K562 (cell line): ENCODE data around the gene STYXL1. TPM values are rescaled to one million over a fixed set of nuclear protein-coding genes. Genes with fewer than 3 reads are reported as not detected.

Experiments
- ARID3A ChIP-seq: IDR thresholded peaks from 2 replicates; pipeline ENCODE4 v1.6.1; 2012; ENCODE audit warnings: low read depth, low read length, improper control_type of control experiment, borderline replicate concordance
- ATF3 ChIP-seq, 2 experiments: fragments of 450-650 bp in 1 of 2; sonication (generic) in 1 of 2; formaldehyde crosslinking in 1 of 2; IDR thresholded peaks in 1 of 2; conservative IDR thresholded peaks in 1 of 2; 2 replicates each; pipeline versions ENCODE4 v1.6.1 to v1.8.1; 2016 to 2023; ENCODE audit warnings: mild to moderate bottlenecking in 2 of 2, moderate library complexity in 2 of 2, inconsistent platforms in 1 of 2, missing genetic modification reagents in 1 of 2
- CTCFL ChIP-seq: IDR thresholded peaks from 2 replicates; pipeline ENCODE4 v1.6.1; 2011; ENCODE audit warnings: borderline replicate concordance, low read depth, mild to moderate bottlenecking, moderate library complexity, low read length; ENCODE audit not compliant: insufficient read depth, poor library complexity, severe bottlenecking
- DDX20 ChIP-seq: fragments of 450-650 bp; IDR thresholded peaks from 2 replicates; pipeline ENCODE4 v1.6.1; 2016; ENCODE audit warnings: missing genetic modification characterization, low read depth, mild to moderate bottlenecking, missing compliant biosample characterization, moderate library complexity
- HMGXB4 ChIP-seq: sonication (generic); formaldehyde crosslinking; IDR thresholded peaks from 2 replicates; pipeline ENCODE4 v1.8.1; 2023; ENCODE audit warnings: mild to moderate bottlenecking, missing genetic modification reagents
- ID3 ChIP-seq, 2 experiments: fragments of 250-450 bp in 1 of 2; fragments of 450-650 bp in 1 of 2; sonication (Bioruptor Pico) in 1 of 2; IDR thresholded peaks; 2 replicates each; pipeline versions ENCODE4 v1.6.1 to v1.8.0; 2016 to 2021; ENCODE audit warnings: mild to moderate bottlenecking in 2 of 2, moderate library complexity in 2 of 2, missing compliant biosample characterization in 1 of 2, missing genetic modification characterization in 1 of 2
- SRF ChIP-seq, 2 experiments: fragments of 250-450, 450-650 bp in 1 of 2; sonication (Bioruptor Pico) in 1 of 2; sonication (generic) in 1 of 2; formaldehyde crosslinking; IDR thresholded peaks; 2 replicates each; pipeline versions ENCODE4 v1.5.0 to v1.5.1; 2020 to 2022; ENCODE audit warnings: mild to moderate bottlenecking in 1 of 2, missing genetic modification reagents in 1 of 2
- TEAD1 ChIP-seq, 2 experiments: fragments of 450-650 bp in 1 of 2; sonication (generic) in 1 of 2; formaldehyde crosslinking; IDR thresholded peaks; 2 replicates each; pipeline versions ENCODE4 v1.4.0 to v1.8.0; 2020 to 2022; ENCODE audit warnings: mild to moderate bottlenecking in 2 of 2, missing genetic modification reagents in 1 of 2
- TRIM25 ChIP-seq: fragments of 450-650 bp; IDR thresholded peaks from 2 replicates; pipeline ENCODE4 v1.7.0; 2016; ENCODE audit warnings: borderline replicate concordance
- ZNF436 ChIP-seq: fragments of 250-450, 450-650 bp; sonication (Bioruptor Pico); formaldehyde crosslinking; IDR thresholded peaks from 2 replicates; pipeline ENCODE4 v1.7.0; 2020; ENCODE audit warnings: mild to moderate bottlenecking
- ZNF511 ChIP-seq: sonication (generic); formaldehyde crosslinking; IDR thresholded peaks from 2 replicates; pipeline ENCODE4 v1.8.0; 2022; ENCODE audit warnings: mild to moderate bottlenecking, missing genetic modification reagents
- ZNF589 ChIP-seq: fragments of 200-800 bp; sonication (Bioruptor generic); IDR thresholded peaks from 2 replicates; pipeline ENCODE4 v1.6.1; 2016; ENCODE audit warnings: low read depth, missing genetic modification characterization, missing compliant biosample characterization
- polyA plus RNA-seq, 8 experiments: library from polyadenylated mRNA; depleted of rRNA in 4 of 8; stranded (reverse) in 5 of 8; unstranded in 3 of 8; fragments of >200 nt; fragmentation: Nextera tagmentation in 2 of 8; fragmentation: Illumina TruSeq in 1 of 8; extraction: Ambion mirVana in 2 of 8; extraction: Trizol in 1 of 8; gene quantifications; 2 replicates each; pipeline versions ENCODE4 v1.2.1 to v1.2.3, GENCODE V29; 2011 to 2014; ENCODE audit warnings: inconsistent platforms in 1 of 8, missing spikeins in 1 of 8
- total RNA-seq, 7 experiments: library from RNA; depleted of rRNA in 6 of 7; stranded (reverse); fragments of >200 nt in 6 of 7; fragmentation: Illumina TruSeq in 2 of 7; extraction: Trizol in 2 of 7; gene quantifications; 2 replicates each; pipeline versions ENCODE4 v1.2.1 to v1.2.3, GENCODE V29; 2011 to 2021; ENCODE audit warnings: low replicate concordance in 1 of 7

Gene STYXL1
- total and polyA plus RNA-seq, 9 of the 15 experiments (the other 6 are each of a cell fraction or from before 2014, with no cell fraction given): 36.5 to 97.2 (median 49.9) TPM

GRCh38 chr7:76002822-76003221 is 45.0 kb downstream of the STYXL1 start (continued):
- no peak for TF ChIP-seq TRIM25
- TF ChIP-seq TEAD1 (CRISPR knock-in tag; IDR thresholded peaks at IDR 0.05): no peak
- TF ChIP-seq ATF3 (IDR thresholded peaks at IDR 0.05): no peak
- no peak for TF ChIP-seq ATF3 (CRISPR knock-in tag; conservative IDR thresholded peaks at IDR 0.05)
- no peak for TF ChIP-seq ZNF511 (CRISPR knock-in tag)
- TF ChIP-seq ARID3A: no peak
- no peak for TF ChIP-seq CTCFL
- no peak for TF ChIP-seq ZNF589 (CRISPR knock-in tag)
- no peak for TF ChIP-seq ZNF436 (CRISPR knock-in tag)
- no peak for TF ChIP-seq HMGXB4
- TF ChIP-seq SRF (CRISPR knock-in tag; IDR thresholded peaks at IDR 0.05): no peak
- no peak for TF ChIP-seq DDX20 (tag)
- TF ChIP-seq ID3 (CRISPR knock-in tag; IDR thresholded peaks at IDR 0.05): no peak
- TF ChIP-seq ID3 (tag; IDR thresholded peaks at IDR 0.05): no peak
